HL-60 (cell line): ENCODE data around the gene GFPT2.

Source experiments
- GABPA ChIP-seq: IDR thresholded peaks from 2 replicates; pipeline ENCODE4 v1.6.1; 2012; ENCODE audit warnings: low read depth
- POLR2AphosphoS5 ChIP-seq: IDR thresholded peaks from 2 replicates; pipeline ENCODE4 v1.6.1; 2012; ENCODE audit warnings: low read depth
- TF ChIP-seq, protein P1 (sequence below): IDR thresholded peaks from one replicate; pipeline ENCODE4 v1.5.1; 2011; ENCODE audit warnings: low read length, control low read depth, inconsistent platforms; ENCODE audit not compliant: insufficient read depth
- TF ChIP-seq, protein P2 (sequence below): IDR thresholded peaks from 2 replicates; pipeline ENCODE4 v1.6.1; 2012; ENCODE audit warnings: low read depth; ENCODE audit not compliant: insufficient replicate concordance

DNA sequence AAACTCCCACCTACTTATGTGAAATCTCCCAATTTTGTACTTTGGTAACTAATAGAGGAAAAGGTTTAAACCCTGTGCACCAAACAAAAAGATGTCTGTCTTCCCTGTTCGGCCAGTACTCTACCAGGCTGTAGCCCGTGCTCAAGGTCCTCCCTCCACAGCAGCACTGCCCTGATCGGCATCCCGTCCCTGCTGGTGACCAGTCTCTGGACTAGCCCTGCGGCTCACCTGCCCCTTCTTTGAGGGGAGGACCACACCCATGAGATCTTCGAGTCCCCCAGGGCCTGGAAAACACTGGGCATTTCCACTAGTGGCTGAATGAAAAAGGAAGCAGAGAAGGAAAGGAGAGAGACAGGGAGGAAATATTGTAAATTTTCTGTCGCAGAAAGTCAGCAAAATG is 2.8 kb downstream of the GFPT2 start:
- TF ChIP-seq, protein P1, sequence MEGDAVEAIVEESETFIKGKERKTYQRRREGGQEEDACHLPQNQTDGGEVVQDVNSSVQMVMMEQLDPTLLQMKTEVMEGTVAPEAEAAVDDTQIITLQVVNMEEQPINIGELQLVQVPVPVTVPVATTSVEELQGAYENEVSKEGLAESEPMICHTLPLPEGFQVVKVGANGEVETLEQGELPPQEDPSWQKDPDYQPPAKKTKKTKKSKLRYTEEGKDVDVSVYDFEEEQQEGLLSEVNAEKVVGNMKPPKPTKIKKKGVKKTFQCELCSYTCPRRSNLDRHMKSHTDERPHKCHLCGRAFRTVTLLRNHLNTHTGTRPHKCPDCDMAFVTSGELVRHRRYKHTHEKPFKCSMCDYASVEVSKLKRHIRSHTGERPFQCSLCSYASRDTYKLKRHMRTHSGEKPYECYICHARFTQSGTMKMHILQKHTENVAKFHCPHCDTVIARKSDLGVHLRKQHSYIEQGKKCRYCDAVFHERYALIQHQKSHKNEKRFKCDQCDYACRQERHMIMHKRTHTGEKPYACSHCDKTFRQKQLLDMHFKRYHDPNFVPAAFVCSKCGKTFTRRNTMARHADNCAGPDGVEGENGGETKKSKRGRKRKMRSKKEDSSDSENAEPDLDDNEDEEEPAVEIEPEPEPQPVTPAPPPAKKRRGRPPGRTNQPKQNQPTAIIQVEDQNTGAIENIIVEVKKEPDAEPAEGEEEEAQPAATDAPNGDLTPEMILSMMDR = no peak
- TF ChIP-seq GABPA = no peak
- TF ChIP-seq, protein P2, sequence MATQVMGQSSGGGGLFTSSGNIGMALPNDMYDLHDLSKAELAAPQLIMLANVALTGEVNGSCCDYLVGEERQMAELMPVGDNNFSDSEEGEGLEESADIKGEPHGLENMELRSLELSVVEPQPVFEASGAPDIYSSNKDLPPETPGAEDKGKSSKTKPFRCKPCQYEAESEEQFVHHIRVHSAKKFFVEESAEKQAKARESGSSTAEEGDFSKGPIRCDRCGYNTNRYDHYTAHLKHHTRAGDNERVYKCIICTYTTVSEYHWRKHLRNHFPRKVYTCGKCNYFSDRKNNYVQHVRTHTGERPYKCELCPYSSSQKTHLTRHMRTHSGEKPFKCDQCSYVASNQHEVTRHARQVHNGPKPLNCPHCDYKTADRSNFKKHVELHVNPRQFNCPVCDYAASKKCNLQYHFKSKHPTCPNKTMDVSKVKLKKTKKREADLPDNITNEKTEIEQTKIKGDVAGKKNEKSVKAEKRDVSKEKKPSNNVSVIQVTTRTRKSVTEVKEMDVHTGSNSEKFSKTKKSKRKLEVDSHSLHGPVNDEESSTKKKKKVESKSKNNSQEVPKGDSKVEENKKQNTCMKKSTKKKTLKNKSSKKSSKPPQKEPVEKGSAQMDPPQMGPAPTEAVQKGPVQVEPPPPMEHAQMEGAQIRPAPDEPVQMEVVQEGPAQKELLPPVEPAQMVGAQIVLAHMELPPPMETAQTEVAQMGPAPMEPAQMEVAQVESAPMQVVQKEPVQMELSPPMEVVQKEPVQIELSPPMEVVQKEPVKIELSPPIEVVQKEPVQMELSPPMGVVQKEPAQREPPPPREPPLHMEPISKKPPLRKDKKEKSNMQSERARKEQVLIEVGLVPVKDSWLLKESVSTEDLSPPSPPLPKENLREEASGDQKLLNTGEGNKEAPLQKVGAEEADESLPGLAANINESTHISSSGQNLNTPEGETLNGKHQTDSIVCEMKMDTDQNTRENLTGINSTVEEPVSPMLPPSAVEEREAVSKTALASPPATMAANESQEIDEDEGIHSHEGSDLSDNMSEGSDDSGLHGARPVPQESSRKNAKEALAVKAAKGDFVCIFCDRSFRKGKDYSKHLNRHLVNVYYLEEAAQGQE = no peak
- no peak for TF ChIP-seq POLR2AphosphoS5
